GM19193 (cell line): Measurements from ENCODE around the gene ZBP1.

Experiments used
- POLR2A ChIP-seq: IDR thresholded peaks from 4 replicates; pipeline ENCODE4 v1.6.1; 2011; ENCODE audit not compliant: insufficient read depth, insufficient read length; ENCODE audit errors: extremely low read depth

Gene ZBP1

GRCh38 chr20:57583289-57584257 lies 36.7 kb downstream of the ZBP1 start:
- TF ChIP-seq POLR2A: no peak

DNA sequence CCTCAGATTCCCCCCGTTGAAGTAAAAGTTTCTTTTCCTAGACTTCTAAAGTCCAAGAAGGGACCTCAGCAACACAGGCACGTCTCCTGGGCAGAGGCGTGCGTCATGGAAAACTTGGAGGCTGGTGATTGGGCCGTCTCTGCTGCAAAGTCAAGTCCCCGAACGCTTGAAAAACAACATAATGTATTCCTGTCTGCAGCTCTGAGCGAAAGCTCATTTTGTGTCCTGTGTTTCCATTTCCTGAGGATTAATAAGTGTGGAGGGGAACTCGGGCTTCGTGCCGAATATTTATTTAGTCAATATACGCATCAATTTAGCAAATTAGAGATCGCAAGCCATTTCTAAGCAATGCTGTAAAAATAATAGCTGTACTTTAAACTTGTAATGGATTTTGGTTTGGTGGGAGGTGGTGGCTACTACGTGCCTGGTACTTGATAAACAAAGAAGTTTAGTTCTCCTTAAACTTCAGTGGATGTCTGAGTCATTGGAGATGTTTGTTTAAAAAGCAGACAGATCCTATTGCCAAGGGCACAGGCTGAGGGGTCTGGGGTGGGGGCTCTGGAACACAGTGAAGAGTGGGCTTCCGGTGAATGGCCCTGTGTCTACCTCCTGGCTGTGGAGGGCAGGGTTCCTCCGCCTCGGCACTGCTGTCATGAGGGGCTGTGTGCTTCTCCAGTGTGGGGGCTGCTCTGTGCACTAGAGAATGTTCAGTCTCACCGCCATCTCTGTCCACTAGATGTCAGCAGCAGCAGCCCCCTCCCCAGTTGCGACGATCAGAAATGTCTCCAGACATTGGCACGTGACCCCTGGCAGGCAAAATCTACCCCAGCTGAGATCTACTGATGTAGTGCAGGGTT lies 37.6 kb downstream of the ZBP1 start:
- no peak for TF ChIP-seq POLR2A

DNA sequence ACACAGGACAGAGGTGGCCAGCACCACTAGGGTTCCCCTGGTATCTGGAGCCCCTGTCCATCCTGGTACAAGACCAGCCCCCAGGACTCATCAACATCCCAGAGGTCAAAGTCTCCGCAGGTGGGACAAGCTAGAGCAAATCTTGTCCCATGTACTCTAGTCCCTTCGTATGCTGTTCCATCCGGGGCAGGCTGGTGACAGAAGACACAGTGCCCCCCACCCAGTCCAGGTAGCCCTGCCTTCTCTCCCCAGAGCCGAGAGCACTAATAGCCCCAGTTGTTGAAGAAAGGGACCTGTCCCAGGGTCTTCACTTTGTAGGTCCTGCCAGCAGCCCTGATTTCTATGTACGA lies 38.2 kb downstream of the ZBP1 start:
- no peak for TF ChIP-seq POLR2A

GRCh38 chr20:57581202-57582028 lies 38.8 kb downstream of the ZBP1 start:
- no peak for TF ChIP-seq POLR2A

- no peak for TF ChIP-seq POLR2A
Observed at GRCh38 chr20:57580478-57581201, 39.6 kb downstream of the ZBP1 start.

DNA sequence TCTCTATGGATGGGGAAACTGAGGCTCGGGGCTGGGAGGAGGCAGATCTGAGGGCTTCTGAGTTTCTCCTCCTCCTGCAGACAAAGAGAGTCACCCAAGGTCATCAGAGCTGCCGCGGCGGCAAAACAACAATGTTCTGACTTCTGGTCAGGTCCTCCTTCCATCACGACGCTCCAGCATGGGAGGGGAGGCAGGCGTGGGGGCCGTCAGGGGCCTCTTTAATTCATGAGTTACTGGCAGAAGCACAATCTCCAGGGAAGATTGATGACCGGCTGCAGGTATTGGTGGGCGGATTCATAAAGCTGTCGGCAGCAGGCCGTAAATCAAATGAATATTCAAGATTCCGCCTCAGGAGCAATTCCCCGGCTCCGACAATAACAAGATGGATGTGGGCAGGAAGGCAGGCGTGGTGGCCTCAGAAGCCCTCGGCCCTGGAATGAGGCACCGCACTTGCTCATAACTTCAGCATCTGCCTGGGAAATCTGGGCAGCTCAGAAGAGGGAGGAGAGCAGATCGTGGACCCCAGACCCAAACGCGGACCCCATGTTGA lies 40.3 kb downstream of the ZBP1 start:
- no peak for TF ChIP-seq POLR2A

GRCh38 chr20:57579331-57579897 lies 40.8 kb downstream of the ZBP1 start:
- no peak for TF ChIP-seq POLR2A

- TF ChIP-seq POLR2A: no peak
Observed at GRCh38 chr20:57578476-57579165, 41.6 kb downstream of the ZBP1 start.

DNA sequence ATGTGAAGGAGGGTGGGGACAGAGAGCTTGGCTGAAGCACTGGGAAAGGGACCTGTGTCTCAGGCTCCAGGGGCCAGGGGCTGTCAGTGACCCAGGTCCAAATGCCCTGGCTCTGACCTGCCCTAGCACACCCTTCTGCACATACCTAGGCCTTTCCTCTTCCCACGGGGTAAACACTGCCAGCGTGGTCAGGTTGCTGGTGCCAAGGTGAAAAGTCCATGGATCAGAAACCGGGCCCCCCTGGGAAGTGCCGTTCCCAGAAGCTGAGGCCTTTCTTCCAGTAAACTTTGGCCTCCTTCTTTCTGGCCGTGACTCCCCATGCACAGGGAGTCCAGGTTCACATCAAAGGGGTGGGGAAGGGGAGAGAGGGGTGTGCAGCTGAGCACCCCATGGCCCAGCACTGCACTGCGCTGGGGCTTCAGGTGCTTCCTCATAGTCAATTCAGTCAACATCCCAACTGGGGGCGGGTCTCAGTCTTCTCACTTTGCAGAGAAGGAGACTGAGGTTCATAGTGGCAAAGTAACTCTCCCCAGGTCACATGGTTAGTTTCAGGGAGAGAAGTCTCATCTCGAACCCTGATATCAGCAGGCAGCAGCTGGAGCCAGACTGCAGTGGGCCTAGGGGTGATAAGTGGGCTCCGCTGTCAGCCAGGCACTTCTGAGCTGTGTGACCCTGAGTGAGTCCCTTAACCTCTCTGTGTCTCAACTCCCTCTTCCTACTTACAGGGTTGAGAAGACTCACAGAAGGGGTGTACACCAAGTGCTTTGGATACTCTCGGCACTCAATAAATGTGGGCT lies 42.3 kb downstream of the ZBP1 start:
- TF ChIP-seq POLR2A: no peak

DNA sequence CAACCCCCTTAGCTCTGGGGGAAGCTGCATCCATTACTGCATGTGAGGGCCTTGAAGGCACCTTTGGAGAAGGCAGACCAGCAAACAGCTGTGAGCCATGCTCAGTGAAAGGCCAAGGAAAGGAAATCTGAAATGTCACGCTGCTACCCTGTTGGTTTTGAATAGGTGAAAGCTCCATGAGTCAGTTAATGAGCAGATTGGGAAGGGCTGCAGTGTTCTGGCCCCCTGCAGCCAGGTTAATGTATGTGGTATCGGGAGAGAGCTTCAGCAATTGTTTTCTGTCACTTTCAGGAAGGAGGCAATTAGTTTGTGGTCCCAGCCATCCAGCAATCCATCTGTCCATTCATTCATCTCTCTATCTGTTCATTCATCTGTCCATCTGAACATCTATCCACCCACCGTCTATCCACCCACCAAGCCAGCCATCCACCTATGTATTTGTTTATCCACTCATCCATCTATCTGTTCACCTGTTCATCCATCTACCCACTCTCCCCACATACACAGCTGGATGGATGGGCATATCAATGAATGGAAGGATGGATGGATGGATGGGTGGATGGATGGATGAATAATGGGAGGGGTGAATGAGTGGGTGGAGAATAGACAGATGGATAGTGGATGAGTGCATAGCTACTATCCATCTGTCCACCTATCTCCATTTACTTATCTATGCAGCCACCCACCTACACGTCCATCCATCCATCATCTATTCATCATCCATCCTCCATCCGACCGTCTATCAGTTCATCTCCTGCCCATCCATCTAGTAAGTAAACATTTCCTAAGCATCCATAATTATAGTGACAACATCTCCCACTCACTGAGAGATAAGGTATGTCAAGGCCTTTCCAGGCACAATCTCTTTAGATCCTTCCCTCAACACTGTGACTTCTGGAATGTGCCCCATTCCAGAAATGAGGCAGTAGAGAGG lies 43.3 kb downstream of the ZBP1 start:
- no peak for TF ChIP-seq POLR2A

DNA sequence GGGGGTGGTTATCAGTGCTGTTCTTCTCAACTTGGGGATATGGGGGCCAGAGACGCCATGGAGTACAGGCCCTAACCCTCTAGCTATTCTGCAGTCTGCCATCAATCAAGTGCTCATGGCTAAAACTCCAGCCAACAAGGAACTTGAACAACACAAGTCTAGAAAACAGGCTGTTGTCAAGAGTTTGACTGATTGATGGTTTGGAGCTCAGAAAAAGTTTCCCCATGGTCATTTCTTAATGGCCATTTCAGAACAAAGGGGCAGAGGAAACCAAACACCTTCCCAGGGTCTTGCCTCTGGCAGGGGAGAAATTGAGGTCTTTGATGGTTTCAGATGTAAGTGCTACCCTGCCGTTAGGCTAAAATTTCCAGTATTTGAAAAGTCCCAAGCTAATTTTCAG lies 44.2 kb downstream of the ZBP1 start:
- no peak for TF ChIP-seq POLR2A
